ENCODE measurements around the gene TUT4.

The TUT4 gene

DNA sequence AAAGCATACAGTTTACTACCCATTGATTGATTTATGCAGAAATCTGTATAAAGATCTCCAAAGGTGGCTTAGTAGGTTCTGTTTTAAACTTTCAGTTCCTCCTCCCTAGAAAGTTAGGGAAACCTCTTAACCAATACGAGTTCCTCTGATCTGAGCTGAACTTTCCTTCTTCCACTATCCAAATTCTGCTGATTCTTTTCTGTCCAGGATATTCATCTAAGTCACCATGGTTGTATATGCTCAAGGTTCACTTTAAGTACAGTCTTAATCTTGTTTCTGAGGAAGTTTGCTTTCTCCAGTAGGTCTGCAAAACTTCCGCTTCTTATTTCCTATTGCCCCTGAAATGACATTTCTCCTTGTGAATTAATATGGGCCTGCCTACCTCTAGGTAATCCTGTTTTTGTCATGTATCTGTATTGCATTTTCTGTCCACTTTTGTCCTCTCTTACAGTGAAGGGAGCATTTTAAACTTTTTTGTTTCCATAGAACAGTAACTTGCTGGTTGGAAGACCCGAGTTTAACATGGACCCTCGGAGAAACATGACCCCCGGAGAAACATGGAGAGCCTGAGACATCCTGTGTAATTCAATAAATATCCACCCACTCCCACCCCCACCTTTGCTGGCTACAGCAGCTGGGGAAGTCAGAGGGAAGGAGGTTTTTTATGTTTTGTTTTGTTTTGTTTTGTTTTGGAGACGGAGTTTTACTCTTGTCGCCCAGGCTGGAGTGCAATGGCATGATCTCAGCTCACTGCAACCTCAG lies 16.7 kb upstream of the TUT4 start:
- ATAC-seq, result no peak

DNA sequence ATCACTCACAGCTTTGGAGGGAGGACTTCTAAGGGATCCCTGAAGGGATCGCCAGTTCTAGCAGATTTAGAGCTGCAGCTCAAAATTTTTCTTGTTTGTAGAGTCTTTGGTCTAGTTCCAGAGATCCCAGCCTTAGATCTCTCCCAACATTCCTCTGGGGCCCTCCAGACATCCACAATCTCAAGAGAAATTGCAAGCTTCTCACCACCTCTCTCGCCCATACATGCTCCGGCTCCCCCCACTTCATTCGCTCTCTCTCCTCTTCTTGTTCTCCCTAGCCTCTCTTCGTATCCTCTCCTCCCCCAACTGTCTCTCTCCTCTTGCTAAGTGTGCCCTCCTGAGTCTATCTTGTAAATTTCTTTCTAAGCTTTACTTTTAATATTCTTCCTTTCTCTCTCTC lies 15.1 kb upstream of the TUT4 start:
- ATAC-seq, result no peak

DNA sequence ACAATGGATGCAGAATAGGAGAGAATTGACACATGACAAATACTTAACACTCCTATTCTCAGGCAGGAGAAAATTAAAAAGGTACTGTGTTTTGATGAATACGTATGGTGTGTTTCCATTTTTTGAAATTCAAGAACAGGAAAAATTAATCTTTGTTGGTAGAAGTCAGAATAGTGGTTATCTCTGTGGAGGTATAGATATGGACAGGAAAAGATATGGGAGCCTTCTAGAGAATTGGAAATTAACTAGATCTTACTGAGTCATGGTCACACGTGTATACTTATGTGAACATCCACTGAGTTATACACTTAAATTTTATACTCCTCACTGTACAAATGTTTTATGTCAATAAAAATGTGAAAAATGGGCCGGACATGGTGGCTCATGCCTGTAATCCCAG lies 9.9 kb upstream of the TUT4 start:
- no peak for ATAC-seq

DNA sequence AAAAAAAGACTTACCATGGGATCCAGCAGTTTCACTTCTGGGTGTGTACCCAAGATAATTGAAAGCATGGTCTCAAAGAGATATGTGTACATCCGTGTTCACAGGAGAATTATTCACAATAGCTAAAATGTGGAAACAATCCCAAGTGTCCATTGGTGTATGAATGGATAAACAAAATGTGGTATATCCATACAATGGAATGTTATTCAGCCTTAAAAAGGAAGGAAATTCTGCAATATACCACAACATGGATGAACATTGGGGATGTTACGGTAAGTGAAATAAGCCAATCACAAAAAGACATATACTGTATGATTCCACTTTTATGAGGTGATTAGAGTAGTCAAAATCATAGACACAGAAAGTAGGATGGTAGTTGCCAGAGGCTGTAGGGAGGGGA lies 7.0 kb upstream of the TUT4 start:
- no peak for ATAC-seq

DNA sequence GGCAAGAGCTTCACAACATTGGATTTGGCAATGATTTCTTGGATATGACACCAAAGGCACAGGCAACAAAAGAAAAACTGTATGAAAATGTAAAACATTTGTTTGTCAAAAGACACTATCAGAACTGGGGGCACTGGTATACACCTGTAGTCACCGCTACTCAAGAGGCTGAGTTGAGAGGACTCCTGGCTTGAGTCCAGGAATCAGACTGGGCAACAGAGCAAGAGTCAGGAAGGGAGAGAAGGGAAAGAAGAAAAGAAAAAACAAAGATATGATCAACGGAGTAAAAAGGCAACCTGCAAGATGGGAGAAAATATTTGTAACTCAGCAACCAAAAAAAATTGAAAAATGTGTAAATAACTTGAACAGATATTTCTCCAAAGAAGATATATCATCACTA lies 6.0 kb upstream of the TUT4 start:
- no peak for ATAC-seq

DNA sequence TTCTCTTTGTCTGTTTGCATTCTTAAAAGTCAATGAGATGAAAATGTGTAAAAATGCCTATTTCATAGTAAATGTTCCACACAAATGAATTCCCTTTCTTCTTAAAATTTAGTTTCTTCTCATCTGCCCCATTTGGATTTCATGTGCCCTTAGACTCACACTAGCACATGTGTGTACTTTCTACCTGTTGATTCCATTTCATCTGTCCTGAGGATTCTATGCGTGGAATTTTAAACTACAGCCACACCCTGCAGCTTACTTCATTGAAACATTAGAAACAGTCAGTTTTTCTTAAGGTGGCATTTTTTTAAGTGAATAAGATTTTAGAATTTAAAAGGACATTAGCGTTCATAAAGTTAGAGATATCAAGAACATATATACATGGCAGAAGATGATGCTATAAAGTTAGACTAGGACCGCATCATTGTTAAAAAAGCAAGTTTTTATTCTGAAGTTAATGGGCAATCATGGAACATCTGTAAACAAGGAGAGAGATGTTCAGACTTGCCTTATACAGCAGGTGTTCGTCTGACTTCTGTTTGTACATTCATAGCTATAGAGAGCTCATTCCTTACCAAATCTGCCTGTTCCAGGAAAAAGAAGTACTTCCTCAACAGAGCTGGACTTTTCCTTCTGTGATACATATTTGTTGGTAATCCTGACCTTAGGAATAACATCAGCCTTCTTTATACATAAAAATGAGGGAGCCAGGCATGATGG lies 3.9 kb upstream of the TUT4 start:
- no peak for ATAC-seq

DNA sequence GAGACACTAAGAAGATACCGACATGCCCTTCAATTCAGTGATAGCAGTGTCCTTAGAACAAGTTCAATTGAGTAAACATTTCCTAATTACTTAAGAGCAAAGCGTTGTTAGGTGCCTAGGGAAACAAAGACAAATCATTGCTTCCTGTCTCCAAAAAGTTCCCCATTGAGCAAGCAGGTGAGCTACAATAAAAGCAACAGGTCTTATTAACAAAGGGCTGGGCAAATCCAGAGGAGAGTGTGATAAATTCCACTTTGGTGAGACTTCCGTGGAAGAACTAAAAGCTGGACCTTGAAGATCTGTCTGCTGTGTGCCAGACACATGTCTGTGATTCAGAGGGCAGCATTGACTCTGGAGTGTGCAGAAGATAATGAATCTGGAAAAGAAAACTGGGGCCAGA lies 1.9 kb upstream of the TUT4 start:
- no peak for ATAC-seq

DNA sequence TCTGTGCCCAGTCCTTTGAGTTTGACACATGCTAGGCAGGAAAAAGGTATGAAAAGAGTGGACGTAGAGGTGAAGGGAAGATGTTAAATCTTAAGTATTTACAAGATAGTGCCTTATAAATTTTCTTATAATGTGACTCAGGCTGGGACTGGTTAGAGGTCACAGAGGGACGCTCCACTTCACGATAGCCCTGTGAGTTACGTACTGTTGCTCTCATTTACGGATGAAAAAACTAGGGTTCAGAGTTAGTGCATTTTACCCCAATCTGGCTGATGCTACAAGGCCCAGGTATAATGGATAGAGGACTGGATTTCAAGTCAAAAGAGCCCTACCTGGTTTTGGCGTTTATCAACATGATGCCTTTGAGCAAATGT lies 1.4 kb upstream of the TUT4 start:
- no peak for ATAC-seq

DNA sequence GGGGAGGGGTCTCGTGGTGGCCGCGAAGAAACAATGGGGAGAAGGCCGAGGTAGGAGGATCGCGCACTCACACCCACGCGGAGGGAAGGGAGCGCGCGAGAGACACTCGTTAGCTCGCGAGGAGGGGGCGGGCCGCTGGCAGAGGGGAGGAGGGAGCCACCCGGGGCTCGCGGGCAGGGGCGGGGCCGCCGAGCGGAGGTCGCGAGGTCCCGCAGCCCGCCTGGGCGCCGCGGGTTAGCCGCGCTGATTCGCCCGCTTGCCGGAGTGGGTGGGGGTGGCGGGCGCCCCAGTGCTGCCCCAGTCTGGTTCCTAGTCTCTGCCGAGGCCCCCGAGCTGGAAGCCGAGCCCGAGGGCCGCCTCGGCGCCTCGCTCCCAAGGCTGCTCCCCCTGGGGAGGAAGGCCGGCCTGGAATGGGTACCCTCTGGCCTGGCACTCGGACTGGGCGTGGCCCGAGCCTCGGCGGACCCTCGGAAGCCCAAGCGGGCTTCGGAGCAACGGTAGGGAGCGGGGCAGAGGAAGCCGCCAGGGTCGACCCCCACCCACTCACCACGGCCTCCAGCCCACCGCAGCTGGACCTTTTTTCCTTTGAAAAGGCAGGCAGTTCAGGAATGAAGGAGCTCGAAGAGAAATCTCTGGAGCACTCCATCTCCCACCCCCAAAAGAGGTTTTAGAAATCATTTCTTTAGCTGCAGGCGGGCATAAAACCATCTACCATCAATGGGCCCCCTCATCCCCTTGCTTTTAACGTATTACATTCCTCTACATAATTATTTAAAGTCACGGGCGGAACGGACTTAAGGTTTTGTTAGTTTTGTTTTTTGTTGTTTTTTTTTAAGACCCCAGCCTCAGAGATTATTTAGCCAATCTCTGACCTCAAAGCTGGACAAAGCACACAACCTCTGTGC lies 722 bp upstream of the TUT4 start:
- peak; percentile 76 to 83 for ATAC-seq

DNA sequence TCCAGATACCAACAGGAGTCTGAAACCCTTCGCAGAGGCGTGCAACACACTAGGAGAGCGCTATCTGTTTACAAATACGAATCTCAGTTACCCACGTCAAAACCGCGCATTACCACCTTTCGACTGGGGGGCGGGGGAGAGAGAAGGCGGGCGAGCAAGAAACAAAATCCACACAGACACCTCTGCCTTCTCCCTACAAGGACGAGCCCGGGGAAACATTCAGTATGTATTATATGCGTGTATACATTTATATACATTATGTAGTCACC lies 722 bp downstream of the TUT4 start:
- ATAC-seq, result peak; percentile 37 to 42

DNA sequence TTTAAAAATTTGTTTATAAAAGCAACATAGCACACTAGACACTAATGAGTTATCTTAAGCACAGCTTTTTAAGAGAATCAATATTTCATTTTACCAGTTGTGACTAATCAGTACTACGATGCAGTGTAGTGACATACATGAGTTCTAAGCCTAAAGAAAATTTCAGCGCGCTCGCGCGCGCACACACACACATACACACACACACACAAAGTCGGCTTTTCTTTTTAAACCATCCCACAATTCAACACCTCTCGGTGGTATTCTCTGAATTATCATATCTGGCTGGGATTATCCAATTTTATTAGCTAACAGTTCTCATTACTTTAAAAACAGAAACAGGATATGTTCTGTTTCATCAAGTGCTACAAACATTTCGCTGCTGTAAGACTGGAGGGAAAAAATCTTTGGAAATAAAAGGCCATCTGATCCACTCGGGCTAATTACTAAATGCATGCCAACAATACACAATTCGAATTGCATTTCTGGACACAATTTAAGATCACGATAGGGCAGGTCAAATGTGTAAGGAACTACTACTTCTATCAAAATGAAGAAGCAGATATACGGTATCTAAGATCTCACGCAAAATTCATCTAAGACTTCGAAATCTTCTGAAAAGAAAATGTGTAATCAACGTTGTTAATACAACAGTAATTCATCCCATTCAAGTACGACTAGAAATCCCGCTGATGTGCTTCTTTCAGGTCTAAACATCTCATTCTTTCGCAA lies 1.2 kb downstream of the TUT4 start:
- no peak for ATAC-seq

DNA sequence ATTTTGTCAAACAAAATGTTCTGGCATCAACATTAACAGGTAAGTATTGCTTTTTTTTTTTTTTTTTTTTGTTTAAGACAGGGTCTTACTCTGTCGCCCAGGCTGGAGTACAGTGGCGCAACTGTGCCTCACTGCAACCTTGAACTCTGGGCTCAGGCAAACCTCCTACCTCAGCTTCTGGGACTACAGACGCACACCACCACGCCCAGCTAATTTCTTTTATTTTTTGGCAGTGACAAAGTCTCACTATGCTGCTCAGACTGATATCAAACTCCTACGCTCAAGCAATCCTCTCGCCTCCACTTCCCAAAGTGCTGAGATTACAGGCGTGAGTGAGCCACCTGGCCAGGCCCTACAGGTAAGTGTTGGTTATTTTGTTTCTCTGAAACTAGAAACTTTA lies 2.4 kb downstream of the TUT4 start:
- no peak for ATAC-seq

DNA sequence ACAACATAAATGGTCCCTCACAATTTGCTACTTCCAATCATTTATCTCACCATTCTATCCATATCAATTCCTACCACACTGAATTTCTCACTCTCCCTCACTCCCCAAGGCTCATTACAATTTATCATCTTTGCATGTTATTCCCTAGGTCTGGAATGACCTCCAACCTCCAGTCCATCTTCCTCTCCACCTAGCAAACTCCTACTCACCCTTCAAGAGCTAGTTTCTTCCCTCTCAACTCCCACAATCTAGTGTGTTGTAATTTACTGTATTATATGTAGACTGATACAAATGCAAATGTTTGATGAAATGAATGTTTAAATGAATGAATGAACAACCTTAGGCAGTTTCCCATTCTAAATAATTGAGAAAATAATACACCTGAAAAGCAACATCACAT lies 3.6 kb downstream of the TUT4 start:
- ATAC-seq, result no peak

DNA sequence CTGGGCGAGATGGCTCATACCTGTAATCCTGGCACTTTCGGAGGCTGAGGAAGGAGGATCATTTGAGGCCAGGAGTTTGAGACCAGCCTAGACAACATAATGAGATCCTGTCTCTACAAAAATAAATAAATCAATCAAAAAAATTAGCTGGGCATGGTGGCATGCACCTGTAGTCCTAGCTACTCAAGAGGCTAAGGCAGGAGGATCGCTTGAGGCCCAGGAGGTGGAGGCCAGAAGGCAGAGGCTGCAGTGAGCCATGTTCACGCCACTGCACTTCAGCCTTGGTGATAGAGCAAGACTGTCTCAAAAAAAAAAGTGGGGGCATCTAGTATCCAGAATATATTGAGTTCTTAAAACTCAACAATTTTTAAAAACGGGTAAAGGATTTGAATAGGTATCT lies 6.0 kb downstream of the TUT4 start:
- no peak for ATAC-seq

DNA sequence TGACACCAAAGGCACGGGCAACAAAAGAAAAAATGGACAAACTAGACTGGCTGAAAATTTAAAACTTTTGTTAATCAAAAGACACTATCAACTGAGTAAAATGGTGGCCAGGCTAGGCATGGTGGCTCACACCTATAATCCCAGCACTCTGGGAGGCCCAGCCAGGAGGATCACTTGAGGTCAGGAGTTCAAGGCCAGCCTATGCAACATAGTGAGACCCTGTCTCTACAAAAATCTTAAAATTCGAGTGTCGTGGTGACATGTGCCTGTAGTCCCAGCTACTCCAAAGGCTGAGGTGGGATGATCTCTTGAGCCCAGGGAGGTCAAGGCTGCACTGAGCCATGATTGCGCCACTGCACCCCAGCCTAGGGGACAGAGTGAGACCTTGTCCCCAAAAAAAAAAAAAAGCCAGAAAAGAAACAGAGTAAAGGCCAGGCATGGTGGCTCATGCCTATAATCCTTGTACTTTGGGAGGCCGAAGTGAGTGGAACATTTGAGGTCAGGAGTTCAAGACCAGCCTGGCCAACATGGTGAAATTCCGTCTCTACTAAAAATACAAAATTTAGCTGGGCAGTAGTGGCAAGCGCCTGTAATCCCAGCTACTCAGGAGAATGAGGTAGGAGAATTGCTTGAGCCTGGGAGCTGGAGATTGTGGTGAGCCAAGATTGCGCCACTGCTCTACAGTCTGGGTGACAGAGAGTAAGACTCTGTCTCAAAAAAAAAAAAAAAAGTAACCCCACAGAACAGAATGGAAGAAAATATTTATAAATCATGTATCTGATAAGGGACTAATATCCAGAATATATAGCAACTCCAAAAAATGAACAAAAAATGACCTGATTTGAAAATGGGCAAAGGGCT lies 8.0 kb downstream of the TUT4 start:
- no peak for ATAC-seq

DNA sequence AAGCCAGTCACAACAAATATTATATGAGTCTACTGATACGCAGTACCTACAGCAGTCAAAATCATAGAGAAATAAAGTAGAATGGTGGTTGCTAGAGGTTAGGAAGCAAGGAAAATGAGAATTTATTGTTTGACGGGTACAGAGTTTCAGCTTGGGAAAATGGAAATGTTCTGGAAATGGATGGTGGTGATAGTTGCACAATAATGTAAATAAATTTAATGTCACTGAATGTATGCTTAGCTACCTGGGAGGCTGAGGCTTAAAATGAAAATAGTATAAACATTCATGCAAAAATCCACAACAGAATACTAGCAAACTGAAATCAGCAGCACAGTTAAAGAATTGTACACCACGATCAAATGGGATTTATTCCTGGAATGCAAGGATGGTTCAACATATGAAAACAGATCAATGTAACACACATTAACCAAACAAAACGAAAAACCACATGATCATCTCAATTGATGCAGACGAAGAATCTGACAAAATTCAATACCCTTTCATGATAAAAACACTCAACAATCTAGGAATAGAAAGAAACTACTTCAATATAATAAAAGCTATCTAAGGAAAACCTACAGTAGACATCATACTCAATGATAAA lies 10.7 kb downstream of the TUT4 start:
- no peak for ATAC-seq

DNA sequence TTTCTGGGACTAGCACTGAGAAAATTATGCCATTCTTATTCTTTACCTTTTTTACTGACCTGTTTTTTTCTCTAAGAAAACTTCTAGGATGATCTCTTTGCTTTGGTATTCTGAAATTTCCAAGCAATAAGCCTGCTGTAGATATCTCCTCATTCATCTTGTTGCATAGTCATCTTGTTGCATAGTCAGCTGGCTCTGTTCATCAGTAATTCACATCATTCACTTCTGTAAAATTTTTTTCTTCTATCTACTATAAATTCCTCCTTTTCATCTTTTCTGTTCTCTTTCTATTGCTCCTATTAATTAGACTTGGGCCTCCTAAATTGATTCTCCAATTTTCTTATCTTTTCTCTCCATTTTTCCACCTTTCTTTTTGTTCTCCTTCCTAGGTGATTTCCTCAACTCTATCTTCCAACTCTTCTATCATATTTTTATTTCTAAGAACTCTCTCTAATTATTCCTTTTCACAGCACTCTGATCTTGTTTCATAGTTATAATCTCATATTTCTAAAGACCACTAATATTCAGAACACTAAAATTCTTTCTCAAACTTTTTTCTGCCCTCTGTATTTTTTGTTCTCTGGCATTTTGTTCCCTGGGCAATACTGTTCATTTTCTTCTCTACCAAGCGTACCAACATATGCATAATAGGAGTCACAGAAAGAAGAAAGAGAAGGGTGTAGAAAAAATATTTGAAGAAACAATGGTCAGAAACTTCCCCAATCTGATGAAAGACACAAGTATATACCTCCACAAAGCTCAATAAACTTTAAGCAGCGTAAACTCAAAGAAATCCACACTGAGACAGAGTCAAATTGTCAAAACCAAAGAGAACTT lies 17.7 kb downstream of the TUT4 start:
- no peak for ATAC-seq

DNA sequence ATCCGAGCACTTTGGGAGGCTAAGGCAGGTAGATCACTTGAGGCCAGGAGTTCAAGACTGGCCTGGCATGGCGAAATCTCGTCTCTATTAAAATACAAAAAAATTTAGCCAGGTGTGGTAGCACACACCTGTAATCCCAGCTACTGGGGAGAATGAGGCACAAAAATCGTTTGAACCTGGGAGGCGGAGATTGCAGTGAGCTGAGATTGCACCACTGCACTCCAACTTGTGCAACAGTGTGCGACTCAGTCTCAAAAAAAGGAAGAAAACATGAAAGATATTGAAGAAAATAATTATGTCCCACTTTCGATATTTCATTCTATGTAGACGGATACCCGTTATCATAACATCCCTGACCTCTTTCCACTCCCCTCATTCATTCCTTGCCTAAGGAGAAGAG lies 19.2 kb downstream of the TUT4 start:
- no peak for ATAC-seq

DNA sequence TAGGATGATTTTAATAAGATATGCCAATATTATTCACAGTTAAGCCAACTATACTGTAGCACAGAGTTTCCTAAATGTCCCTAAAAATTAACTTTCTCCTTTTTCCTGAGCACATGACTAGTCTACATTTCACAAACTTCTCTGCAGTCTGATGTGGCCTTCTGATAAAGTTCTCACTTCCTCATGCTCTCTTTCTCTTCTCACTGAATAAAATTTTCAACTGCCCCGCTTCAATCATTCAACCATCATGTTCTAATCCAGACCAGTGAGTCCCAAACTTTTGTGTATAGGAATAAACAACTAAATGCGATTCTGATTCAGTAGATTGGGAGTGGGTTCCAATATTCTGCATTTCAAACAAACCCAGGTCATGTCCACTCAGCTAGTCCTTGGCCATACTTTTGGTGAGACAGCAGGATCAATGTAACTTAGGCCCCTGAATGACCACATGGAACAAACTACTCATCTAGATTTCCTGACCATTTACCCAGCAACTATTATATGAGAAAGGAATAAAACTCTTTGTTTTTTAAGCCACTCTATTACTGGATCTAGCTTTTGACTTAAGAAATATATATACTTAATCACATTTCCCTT lies 20.1 kb downstream of the TUT4 start:
- no peak for ATAC-seq

DNA sequence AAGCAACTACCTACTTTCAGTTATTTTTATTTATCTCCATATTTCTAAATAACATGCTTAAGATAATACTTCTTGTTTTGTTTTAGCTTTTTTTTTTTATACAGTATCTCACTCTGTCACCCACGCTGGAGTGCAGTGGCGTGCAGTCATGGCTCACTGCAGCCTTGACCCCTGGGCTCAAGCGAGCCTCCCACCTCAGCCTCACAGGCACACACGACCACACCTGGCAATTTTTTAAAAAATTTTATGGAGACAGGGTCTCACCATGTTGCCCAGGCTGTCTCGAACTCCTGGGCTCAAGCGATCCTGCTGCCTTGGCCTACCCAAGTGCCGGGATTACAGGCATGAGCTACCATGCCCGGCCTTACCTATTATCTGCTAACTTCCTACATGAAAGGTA lies 20.6 kb downstream of the TUT4 start:
- no peak for ATAC-seq

Data from activated CD4-positive, CD25-positive, alpha-beta regulatory T cell treated with anti-CD3 and anti-CD28 coated beads, Interleukin-2, amount 50 U/mL, for 24 hours (primary cell).